ENCODE data around the gene NPNT. TPM values are rescaled to one million over a fixed set of nuclear protein-coding genes. Genes with fewer than 3 reads are reported as not detected.

Gene NPNT
- total RNA-seq, 1 experiment from 2014 or later: 1.4 TPM

- no peak for TF ChIP-seq GABPB1 (CRISPR knock-in tag; IDR thresholded peaks at IDR 0.05)
- TF ChIP-seq, protein P1, sequence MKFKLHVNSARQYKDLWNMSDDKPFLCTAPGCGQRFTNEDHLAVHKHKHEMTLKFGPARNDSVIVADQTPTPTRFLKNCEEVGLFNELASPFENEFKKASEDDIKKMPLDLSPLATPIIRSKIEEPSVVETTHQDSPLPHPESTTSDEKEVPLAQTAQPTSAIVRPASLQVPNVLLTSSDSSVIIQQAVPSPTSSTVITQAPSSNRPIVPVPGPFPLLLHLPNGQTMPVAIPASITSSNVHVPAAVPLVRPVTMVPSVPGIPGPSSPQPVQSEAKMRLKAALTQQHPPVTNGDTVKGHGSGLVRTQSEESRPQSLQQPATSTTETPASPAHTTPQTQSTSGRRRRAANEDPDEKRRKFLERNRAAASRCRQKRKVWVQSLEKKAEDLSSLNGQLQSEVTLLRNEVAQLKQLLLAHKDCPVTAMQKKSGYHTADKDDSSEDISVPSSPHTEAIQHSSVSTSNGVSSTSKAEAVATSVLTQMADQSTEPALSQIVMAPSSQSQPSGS (CRISPR knock-in tag; IDR thresholded peaks at IDR 0.05; ENCODE audit: borderline replicate concordance, low read depth): no peak
- TF ChIP-seq, protein P2, sequence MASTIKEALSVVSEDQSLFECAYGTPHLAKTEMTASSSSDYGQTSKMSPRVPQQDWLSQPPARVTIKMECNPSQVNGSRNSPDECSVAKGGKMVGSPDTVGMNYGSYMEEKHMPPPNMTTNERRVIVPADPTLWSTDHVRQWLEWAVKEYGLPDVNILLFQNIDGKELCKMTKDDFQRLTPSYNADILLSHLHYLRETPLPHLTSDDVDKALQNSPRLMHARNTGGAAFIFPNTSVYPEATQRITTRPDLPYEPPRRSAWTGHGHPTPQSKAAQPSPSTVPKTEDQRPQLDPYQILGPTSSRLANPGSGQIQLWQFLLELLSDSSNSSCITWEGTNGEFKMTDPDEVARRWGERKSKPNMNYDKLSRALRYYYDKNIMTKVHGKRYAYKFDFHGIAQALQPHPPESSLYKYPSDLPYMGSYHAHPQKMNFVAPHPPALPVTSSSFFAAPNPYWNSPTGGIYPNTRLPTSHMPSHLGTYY (CRISPR knock-in tag; IDR thresholded peaks at IDR 0.05): no peak
- TF ChIP-seq ZBTB21 (CRISPR knock-in tag; IDR thresholded peaks at IDR 0.05; ENCODE audit: borderline replicate concordance): no peak
Observed at GRCh38 chr4:106017975-106018374, 122.7 kb downstream of the NPNT start (continued).

- ChIA-PET POLR2A (no interaction called here), CTCF (no interaction called here)
- Mint-ChIP-seq H3K4me1 (0 out of 2 replicates have a peak, but pooled peaks cover 2% of the 10 kb centered on the region), H3K27ac (no peak overlapping the region), H3K9me3 (peaks cover 9% of the 10 kb centered on the region), H3K27me3 (ENCODE audit: low read depth) (no peaks in the 10 kb centered on the region), H3K4me3 (no peak overlapping the region), H3K36me3 (no peaks in the 10 kb centered on the region)
- ATAC-seq (no peak), DNase-seq (ENCODE audit: low spot score) (no peak)
- TF ChIP-seq PREB (CRISPR knock-in tag; IDR thresholded peaks at IDR 0.05; ENCODE audit: borderline replicate concordance): no peak
- TF ChIP-seq HMGA2 (CRISPR knock-in tag; IDR thresholded peaks at IDR 0.05): no peak
- no peak for TF ChIP-seq NFATC4 (CRISPR knock-in tag; IDR thresholded peaks at IDR 0.05)
- TF ChIP-seq KAT7 (CRISPR knock-in tag; IDR thresholded peaks at IDR 0.05; ENCODE audit: borderline replicate concordance): no peak
- TF ChIP-seq FOXK1 (CRISPR knock-in tag; IDR thresholded peaks at IDR 0.05): no peak
- TF ChIP-seq GABPB1 (CRISPR knock-in tag; IDR thresholded peaks at IDR 0.05): no peak
- no peak for TF ChIP-seq ETV6 (CRISPR knock-in tag; IDR thresholded peaks at IDR 0.05)
- TF ChIP-seq ZNF219 (CRISPR knock-in tag; IDR thresholded peaks at IDR 0.05; ENCODE audit: borderline replicate concordance): no peak
- TF ChIP-seq GTF2I (CRISPR knock-in tag; conservative IDR thresholded peaks at IDR 0.05): no peak
Observed at GRCh38 chr4:106019771-106020170, 124.5 kb downstream of the NPNT start.

Other genes starting within 250 kb of the NPNT start
- gene INTS12, start 186.8 kb upstream of the NPNT start, total RNA-seq (2021): 10.0 to 12.6 TPM (median 10.8 TPM) in 3 replicates
- gene GSTCD, start 186.7 kb upstream of the NPNT start, total RNA-seq (2021): 21.7 to 25.4 TPM (median 23.9 TPM) in 3 replicates